Measurements from ENCODE around the gene SIRPB1.

Gene SIRPB1

DNA sequence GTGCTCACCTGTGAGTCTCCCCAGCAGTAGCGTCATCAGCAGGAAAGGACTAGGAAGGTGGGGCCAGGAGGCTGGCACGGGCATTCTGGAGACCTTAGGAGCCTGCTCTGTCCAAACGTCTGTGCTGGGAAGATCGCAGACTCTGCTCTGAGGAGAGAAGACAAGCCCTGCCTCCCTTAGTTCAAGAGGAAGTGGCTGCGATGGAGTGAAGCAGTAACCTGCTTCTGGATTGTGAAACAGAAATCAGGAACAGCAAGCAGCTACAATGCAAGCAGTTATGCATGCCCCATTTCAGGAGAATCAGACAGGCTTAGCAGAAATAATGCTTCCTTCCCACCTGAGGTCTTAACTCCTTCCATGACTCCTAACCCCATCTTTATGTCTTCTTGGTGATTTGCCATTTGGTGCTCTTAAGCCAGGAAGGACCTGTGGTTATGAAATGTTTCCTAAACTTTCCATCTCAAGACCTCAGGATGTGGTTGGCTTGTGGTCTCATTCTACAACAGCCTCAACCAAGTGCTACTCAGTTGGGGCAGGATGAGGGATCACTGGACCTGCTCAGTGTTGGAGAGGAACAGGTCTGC, at the start of gene SIRPB1:
Gene SIRPB1 (minus strand): TSS at position 149 of the 584 bp plus-strand sequence. CDS start 65 bp downstream, at position 84.
- H3K9me3 Mint-ChIP-seq, result peaks cover 17% of the 10 kb centered on the region
- H3K4me1 Mint-ChIP-seq (ENCODE audit: low read depth), result peaks cover 84% of the 10 kb centered on the region
- peaks cover 16% of the 10 kb centered on the region for H3K36me3 Mint-ChIP-seq (ENCODE audit: low read depth)
- intact Hi-C loops (cut with micrococcal nuclease), result loop anchor here (2.0 to 5.0 kb wide), 2 partner anchors 43 to 83 kb away; no protein-coding TSS in a partner anchor
- H3K4me3 Mint-ChIP-seq, result peak within 1 kb of the TSS; percentile 63
- no peaks in the 10 kb centered on the region for H3K27me3 Mint-ChIP-seq
- H3K27ac Mint-ChIP-seq, result peak within 1 kb of the TSS; percentile 89

DNA sequence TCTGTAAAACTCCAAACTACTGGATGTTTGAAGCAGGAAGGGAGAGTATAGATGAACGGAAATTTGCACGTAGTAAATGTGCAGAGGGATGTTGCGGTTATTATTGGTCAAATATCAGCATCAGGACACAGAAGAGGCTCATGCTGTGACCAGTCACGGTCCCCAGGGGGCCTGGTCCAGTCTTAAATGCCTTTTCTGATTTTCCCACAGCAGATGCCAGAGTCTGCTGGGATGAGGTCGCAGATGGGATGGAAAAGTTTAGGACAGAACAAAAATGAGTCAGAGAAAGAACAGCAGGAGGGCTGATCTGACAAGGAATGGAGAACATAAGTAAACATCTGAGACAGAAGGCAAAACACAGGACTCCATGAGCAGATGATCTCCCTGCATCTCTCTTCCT, 49.5 kb upstream of the SIRPB1 start:
- no peak overlapping the region for H3K27ac Mint-ChIP-seq
- intact Hi-C loops (cut with micrococcal nuclease), result no loop called here
- no peak overlapping the region for H3K4me3 Mint-ChIP-seq
- H3K9me3 Mint-ChIP-seq, result no peaks in the 10 kb centered on the region
- peaks cover 10% of the 10 kb centered on the region for H3K4me1 Mint-ChIP-seq (ENCODE audit: low read depth)
- peaks cover 5% of the 10 kb centered on the region for H3K27me3 Mint-ChIP-seq
- no peaks in the 10 kb centered on the region for H3K36me3 Mint-ChIP-seq (ENCODE audit: low read depth)

DNA sequence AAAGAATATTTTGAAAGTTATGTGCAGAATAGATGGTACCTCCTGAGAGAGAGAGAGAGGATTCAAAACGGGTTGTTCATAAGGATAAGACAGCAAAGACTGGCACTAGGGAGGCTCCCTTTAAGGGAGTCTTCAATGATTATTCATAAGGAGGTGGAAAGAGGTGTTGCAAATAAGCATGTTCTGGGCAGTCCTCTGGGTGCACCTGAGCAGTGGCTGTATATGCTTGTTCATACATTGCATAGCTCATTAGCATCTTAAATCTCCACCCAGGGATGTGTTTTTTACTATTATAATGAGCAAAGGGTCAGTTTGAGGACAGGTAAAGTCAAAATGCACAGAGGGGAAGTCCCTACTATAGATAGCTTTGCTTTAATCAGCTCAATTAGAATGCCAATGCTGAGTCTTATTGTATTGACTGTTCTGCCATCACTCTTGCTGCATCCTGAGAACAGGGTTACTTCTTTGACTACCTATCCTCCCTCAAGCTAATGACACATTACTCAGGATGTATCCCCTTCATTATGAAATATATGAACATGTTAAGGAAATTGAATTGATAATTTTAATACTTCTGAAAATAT, 47.8 kb upstream of the SIRPB1 start:
- Mint-ChIP-seq H3K4me1 (ENCODE audit: low read depth) (peaks cover 21% of the 10 kb centered on the region), H3K27ac (no peak overlapping the region), H3K9me3 (no peaks in the 10 kb centered on the region), H3K27me3 (peaks cover 5% of the 10 kb centered on the region), H3K4me3 (no peak overlapping the region), H3K36me3 (ENCODE audit: low read depth) (no peaks in the 10 kb centered on the region)
- intact Hi-C loops (cut with micrococcal nuclease), result no loop called here

DNA sequence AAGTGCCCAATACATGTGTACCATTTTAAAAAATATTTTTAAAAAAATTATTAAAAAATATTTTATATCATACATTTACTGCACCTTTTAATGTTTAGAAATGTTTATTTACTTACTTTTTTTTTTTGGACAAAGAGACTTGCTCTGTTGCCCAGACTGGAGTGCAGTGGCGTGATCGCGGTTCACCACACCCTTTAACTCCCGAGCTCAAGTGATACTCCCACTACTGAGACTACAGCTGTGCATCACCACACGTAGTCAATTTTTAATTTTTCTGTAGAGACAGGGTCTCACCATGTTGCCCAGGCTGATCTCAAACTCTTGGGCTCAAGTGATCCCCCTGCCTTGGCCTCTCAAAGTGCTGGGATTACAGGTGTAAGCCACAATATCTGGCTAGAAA, 47.0 kb upstream of the SIRPB1 start:
- Mint-ChIP-seq H3K4me3 (no peak overlapping the region), H3K36me3 (ENCODE audit: low read depth) (no peaks in the 10 kb centered on the region), H3K27ac (no peak overlapping the region), H3K4me1 (ENCODE audit: low read depth) (peaks cover 26% of the 10 kb centered on the region), H3K9me3 (no peaks in the 10 kb centered on the region), H3K27me3 (peaks cover 5% of the 10 kb centered on the region)
- intact Hi-C loops (cut with micrococcal nuclease), result no loop called here

DNA sequence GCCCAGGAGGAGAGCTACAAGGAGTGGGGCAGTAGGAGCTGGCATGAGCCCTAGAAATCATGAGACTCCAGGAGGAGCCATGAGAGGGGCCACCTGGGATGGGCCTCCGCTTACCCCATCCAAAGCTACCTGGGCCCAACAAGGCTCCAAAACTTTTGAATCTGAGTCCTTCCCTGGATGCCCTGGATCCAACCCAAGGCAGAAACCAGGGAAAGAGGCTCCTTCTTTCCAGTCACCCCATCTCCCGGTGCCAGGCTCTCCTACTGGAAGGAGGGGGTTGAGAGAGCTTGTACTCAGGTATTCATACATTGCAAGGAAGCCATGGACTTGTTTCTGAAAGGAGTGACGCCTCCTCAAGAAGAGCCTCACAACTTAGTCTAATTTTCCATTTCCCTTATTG, 45.5 kb upstream of the SIRPB1 start:
- Mint-ChIP-seq H3K9me3 (no peaks in the 10 kb centered on the region), H3K27ac (no peak overlapping the region), H3K4me3 (no peak overlapping the region), H3K27me3 (peaks cover 2% of the 10 kb centered on the region), H3K36me3 (ENCODE audit: low read depth) (no peaks in the 10 kb centered on the region), H3K4me1 (ENCODE audit: low read depth) (peaks cover 34% of the 10 kb centered on the region)
- intact Hi-C loops (cut with micrococcal nuclease), result no loop called here

DNA sequence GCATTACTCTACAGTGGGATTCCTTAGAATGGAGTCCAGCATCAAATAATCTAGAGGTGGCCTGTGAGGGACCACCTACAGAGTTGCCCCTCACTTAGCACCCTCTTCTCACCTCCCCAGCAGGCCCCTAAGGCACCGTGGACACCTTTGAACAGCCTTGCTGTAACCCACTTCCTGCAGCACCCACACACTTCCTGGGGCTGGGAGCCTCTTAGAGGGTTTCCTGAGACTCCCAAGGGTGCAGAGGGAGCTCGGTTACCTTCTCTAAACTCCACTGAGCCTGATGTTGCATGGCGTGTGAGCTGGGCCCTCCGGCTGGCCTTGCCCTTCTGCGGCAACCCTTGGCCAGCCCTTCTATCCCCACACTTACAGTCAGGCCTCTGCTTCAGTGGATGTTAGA, 45.1 kb upstream of the SIRPB1 start:
- Mint-ChIP-seq H3K9me3 (no peaks in the 10 kb centered on the region), H3K36me3 (ENCODE audit: low read depth) (no peaks in the 10 kb centered on the region), H3K27ac (no peak overlapping the region), H3K4me1 (ENCODE audit: low read depth) (peaks cover 35% of the 10 kb centered on the region), H3K4me3 (no peak overlapping the region), H3K27me3 (peaks cover 2% of the 10 kb centered on the region)
- intact Hi-C loops (cut with micrococcal nuclease), result no loop called here

DNA sequence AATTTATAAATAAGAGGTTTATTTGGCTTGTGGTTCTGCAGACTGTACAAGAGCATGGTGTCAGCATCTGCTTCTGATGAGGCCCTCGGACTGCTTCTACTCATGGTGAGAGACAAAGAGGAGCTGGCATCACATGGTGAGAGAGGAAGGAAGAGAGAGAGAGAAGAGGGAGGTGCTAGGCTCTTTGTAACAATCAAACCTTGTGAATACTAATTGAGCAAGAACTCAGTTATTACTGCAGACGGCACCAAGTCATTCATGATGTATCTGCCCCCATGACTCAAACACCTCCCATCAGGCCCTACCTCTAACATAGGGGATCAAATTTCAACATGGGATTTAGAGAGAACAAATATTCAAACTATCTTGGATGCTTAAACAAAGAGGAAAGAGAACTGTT, 44.1 kb upstream of the SIRPB1 start:
- Mint-ChIP-seq H3K36me3 (ENCODE audit: low read depth) (no peaks in the 10 kb centered on the region), H3K27me3 (peaks cover 2% of the 10 kb centered on the region), H3K4me3 (no peak overlapping the region), H3K4me1 (ENCODE audit: low read depth) (peaks cover 40% of the 10 kb centered on the region), H3K27ac (no peak overlapping the region), H3K9me3 (no peaks in the 10 kb centered on the region)
- intact Hi-C loops (cut with micrococcal nuclease), result no loop called here

DNA sequence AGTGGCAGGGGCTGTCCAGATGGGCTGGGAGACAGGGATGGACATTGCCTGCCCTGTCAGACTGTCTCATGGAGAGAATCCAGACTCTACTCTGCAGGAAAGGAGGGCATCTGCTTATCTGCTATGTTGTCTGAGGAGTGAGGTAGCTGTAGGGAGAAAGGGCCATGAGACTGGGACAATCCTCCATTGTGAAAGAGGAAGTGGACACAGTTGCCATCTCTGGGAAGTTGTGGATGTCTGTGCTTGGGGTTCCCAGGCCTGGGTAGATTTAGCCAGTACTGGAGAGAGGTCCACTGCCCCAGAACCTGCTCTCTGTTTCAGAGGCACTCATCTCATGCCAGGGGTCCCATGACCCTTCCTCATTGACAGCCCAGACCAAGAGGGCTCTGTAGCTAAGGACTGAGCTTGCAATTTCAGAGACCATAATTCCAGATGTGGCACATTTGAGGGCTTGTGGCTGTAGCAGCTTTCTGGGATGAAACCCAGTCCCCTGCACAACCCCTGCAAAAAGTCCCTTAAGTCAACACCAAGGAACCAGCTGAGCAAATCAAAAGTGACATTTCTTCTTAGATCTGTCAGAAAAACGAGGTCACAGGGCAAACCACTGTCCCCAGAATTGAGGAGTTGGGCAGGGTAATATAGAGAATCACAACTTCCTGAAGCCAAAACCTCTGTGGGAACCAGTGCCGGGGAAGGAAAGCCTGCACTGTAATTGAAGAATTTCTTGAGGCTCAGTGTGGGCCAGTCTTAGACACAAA, 41.9 kb upstream of the SIRPB1 start:
- no peaks in the 10 kb centered on the region for H3K36me3 Mint-ChIP-seq (ENCODE audit: low read depth)
- intact Hi-C loops (cut with micrococcal nuclease), result no loop called here
- peaks cover 40% of the 10 kb centered on the region for H3K4me1 Mint-ChIP-seq (ENCODE audit: low read depth)
- no peaks in the 10 kb centered on the region for H3K9me3 Mint-ChIP-seq
- H3K27me3 Mint-ChIP-seq, result no peaks in the 10 kb centered on the region
- H3K27ac Mint-ChIP-seq, result no peak overlapping the region
- H3K4me3 Mint-ChIP-seq, result no peak overlapping the region

DNA sequence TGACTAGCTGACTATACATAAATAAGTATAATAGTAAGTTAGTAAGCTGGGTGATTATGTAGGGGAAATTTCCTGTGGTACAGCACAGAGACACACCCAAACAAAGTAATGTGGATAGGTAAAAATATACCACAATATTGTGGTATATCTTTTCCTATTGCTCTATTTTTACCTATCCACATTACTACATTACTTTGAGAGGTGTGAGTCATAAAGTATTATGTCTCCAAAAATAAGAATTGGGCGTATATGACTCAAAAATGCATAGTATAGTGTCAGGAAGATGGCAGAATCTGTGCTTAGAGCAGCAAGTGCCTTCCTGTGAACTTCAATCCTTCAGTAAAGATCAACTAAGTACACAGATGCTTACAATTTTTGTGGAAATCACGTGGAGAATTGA, 40.4 kb upstream of the SIRPB1 start:
- no peak overlapping the region for H3K27ac Mint-ChIP-seq
- intact Hi-C loops (cut with micrococcal nuclease), result no loop called here
- no peak overlapping the region for H3K4me3 Mint-ChIP-seq
- no peaks in the 10 kb centered on the region for H3K36me3 Mint-ChIP-seq (ENCODE audit: low read depth)
- peaks cover 41% of the 10 kb centered on the region for H3K4me1 Mint-ChIP-seq (ENCODE audit: low read depth)
- no peaks in the 10 kb centered on the region for H3K9me3 Mint-ChIP-seq
- H3K27me3 Mint-ChIP-seq, result no peaks in the 10 kb centered on the region

DNA sequence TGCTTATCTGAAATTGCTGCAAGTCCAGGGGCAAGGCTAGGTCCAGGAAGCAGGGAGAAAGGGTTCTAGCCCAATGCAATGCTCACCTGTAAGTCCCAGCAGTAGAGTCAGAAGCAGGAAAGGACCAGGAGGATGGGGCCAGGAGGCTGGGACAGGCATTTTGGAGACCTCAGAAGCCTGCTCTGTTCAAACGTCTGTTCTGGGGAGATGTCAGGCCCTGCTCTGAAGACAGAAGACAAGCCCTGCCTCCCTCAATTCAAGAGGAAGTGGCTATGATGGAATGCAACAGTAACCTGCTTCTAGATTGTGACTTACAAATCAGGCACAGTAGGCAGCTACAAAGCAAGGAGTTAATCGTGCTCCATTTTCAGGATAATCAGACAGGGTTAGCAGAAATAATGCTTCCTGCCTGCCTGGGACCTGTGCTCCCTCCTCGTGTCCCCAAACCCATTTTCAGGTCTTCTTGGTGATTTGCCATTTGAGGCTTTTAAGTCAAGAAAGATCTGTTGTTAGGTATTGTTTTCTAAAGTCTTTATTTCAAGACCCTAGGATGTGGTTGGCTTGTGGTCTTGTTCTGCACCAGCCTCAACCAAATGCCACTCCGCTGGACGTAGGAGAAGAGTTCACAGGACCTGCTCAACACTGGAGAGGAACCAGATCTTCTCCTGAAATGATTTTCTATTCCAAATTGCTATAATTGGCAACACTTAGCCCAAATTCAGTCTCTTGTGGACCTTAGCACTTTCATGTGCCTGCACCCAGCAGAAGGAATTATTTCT, 37.9 kb upstream of the SIRPB1 start, which contains the start of gene SIRPG:
Gene SIRPG (minus strand): TSS at position 224 of the 779 bp plus-strand sequence. CDS start 65 bp downstream, at position 159.
- Mint-ChIP-seq H3K36me3 (ENCODE audit: low read depth) (no peaks in the 10 kb centered on the region), H3K27ac (no peak within 1 kb of the TSS), H3K4me3 (no peak within 1 kb of the TSS), H3K4me1 (ENCODE audit: low read depth) (peaks cover 34% of the 10 kb centered on the region), H3K9me3 (no peaks in the 10 kb centered on the region), H3K27me3 (no peaks in the 10 kb centered on the region)
- intact Hi-C loops (cut with micrococcal nuclease), result no loop called here

DNA sequence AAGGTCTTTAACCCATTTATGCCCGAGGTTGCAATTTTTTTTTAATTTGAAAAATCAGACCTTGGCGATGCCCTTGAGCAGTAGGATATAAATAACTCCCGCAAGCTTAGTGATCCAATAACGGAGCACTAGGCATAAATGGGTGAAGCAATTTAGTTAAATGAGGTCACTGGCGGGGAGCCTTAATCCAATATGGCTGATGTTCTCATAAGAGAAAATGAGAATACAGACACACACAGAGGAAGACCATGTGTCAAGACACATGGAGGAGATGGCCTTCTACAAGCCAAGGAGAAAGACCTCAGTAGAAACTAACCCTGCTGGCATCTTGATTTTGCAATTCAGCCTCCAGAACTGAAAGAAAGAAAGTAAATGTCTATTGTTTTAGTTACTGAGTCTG, 37.0 kb upstream of the SIRPB1 start:
- H3K27me3 Mint-ChIP-seq, result no peaks in the 10 kb centered on the region
- no peak overlapping the region for H3K4me3 Mint-ChIP-seq
- intact Hi-C loops (cut with micrococcal nuclease), result no loop called here
- H3K4me1 Mint-ChIP-seq (ENCODE audit: low read depth), result peaks cover 29% of the 10 kb centered on the region
- no peaks in the 10 kb centered on the region for H3K36me3 Mint-ChIP-seq (ENCODE audit: low read depth)
- H3K9me3 Mint-ChIP-seq, result no peaks in the 10 kb centered on the region
- no peak overlapping the region for H3K27ac Mint-ChIP-seq

DNA sequence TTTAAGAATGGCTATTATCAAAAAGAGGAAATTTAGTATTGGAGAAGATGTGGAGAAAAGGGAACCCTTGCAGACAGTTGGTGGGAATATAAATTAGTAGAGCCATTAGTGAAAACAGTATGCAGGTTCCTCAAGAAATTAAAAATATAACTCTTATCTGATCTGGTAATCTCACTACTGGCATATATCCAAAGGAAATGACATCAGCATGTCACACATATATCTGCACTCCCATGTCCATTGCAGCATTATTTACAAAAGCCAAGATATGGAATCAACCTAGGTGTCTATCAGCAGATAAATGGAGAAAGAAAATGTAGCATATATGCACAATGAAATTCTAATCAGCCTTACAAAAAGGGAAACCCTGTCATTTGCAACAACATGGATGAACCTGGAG, 35.2 kb upstream of the SIRPB1 start:
- H3K9me3 Mint-ChIP-seq, result no peaks in the 10 kb centered on the region
- peaks cover 39% of the 10 kb centered on the region for H3K4me1 Mint-ChIP-seq (ENCODE audit: low read depth)
- no peaks in the 10 kb centered on the region for H3K27me3 Mint-ChIP-seq
- no peak overlapping the region for H3K27ac Mint-ChIP-seq
- H3K4me3 Mint-ChIP-seq, result no peak overlapping the region
- intact Hi-C loops (cut with micrococcal nuclease), result no loop called here
- H3K36me3 Mint-ChIP-seq (ENCODE audit: low read depth), result no peaks in the 10 kb centered on the region

DNA sequence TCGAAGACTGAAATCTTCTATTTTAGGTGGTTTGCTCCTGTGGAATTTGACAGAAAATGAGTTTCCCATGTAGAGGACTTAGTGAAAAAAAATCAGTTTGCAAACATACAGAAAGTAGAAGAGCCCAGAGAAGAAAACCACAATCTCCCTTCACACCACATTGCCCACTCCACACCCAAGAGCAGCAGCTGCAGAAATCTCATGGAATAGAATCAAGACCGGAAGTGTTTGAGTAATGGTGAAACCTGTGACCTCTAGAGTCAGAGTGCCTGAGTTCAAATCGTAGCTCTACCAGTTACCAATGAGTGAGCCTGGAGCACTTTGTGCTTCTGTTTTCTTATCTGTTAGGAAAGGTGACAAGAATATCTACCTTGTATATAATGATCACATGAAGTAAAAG, 33.2 kb upstream of the SIRPB1 start:
- Mint-ChIP-seq H3K4me1 (ENCODE audit: low read depth) (peaks cover 35% of the 10 kb centered on the region), H3K4me3 (no peak overlapping the region), H3K36me3 (ENCODE audit: low read depth) (no peaks in the 10 kb centered on the region), H3K9me3 (no peaks in the 10 kb centered on the region), H3K27ac (no peak overlapping the region), H3K27me3 (no peaks in the 10 kb centered on the region)
- intact Hi-C loops (cut with micrococcal nuclease), result no loop called here

DNA sequence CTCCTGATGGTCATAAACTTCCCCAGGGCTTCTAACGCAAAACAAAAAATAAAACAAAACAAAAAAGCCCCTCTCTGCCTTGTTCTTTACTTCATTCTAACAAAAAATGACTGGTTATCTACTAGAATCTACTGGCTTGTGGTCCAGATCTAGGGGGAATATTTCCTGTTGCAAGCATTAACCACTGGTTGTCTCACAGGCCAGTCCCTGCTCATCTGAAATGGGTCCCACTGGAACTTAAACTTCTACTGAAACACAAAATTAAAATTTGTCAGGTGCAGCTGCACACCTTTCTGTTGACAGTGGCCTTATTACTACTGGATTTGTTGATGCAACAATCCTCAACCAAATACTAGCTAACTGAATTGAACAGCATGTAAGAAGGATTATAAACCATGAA, 32.3 kb upstream of the SIRPB1 start:
- intact Hi-C loops (cut with micrococcal nuclease), result no loop called here

More for the DNA sequence above, 32.3 kb upstream of the SIRPB1 start:
- H3K36me3 Mint-ChIP-seq (ENCODE audit: low read depth), result no peaks in the 10 kb centered on the region
- no peak overlapping the region for H3K27ac Mint-ChIP-seq
- peaks cover 35% of the 10 kb centered on the region for H3K4me1 Mint-ChIP-seq (ENCODE audit: low read depth)
- no peaks in the 10 kb centered on the region for H3K27me3 Mint-ChIP-seq
- H3K4me3 Mint-ChIP-seq, result no peak overlapping the region
- no peaks in the 10 kb centered on the region for H3K9me3 Mint-ChIP-seq

Measured in dendritic cell treated with granulocyte-macrophage colony-stimulating factor and Interleukin-4, amounts not matched to agents 40 ng/mL and 50 ng/mL, for 4 days (primary cell).